GM18519 (cell line): Measurements from ENCODE around the gene GPC4.
"Not testable (repeated sequence)": the region's sequence is repeated elsewhere in the genome, so short reads cannot be mapped to it uniquely, and the experiment has no call there.

Source experiments
- ATAC-seq: cut with Tn5 transposase; IDR thresholded peaks from one replicate; pipeline ENCODE4 v1.9.1; 2021; ENCODE audit warnings: mild to moderate bottlenecking, moderate library complexity; ENCODE audit not compliant: unreplicated experiment, low FRiP score

The GPC4 gene

GRCh38 chrX:133370696-133371275 is 44.5 kb downstream of the GPC4 start:
- ATAC-seq, result no peak

DNA sequence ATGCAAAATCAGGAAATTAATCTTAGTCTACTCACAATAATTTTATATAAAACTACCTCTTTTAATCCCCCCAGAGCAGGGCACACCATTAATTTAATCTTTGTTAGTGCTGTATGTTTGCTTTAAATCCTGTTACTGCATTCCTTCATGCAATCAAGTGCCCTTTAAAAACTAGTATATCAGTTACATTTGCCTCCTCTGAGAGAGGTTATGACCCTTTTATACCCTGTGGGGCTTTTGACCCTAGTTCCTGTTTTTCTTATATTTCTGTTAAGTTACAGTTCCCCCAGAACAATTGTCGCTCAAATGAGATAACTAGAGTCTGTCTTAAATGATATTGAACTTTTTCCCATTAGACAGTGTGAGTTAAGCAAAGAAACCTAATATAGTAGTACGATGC is 46.2 kb downstream of the GPC4 start:
- no peak for ATAC-seq

DNA sequence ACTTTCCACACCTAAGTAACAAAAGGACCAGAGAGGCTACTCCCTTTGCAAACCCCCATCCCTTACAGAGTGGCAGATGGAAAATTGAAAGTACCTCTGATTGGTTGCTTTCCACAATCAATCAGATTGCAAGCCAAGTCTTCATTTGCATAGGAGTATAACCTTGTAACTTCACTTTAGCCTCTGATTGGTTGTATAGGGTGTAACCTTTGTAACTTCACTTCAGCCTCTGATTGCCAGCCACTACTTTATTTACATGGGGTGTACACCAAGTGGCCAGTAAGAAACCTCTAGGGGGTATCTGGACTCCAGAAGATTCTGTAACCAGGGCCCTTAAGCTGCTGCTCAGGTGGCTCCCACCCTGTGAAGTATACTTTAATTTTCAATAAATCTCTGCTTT is 48.6 kb downstream of the GPC4 start:
- ATAC-seq, result no peak

DNA sequence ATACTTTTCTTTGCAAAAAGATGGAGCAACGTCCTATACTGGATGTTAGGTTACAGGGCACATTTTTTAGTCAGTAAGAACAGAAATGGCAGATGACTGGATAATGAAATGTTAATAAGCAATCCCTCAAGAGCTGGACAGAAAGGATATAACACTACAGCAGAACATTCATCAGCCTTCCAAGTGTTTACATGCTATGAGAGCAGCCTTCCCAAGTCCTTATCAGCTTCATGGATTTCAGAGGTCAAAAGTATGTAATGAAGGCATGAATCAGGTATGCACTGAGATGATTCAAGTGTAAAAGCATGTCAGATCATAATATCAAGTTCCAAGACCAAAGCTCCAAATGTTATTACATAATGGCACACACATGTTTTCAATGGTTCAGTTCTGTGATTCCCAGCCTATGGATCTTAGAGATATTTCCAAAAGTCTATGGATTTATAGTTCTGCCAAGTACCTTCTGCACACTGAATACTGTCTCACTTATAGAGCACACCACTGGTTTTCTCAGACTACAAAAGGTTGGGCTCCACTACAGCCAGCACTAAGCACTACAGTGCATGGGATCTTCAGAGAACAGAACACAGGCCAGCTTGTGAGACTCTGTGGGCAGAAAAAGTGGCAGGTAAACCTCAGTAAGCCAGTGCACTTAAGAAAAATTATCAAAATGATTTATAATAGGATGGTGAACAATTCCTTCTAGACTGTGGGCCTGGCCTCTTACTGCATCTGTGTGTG is 49.2 kb downstream of the GPC4 start:
- ATAC-seq, result no peak

DNA sequence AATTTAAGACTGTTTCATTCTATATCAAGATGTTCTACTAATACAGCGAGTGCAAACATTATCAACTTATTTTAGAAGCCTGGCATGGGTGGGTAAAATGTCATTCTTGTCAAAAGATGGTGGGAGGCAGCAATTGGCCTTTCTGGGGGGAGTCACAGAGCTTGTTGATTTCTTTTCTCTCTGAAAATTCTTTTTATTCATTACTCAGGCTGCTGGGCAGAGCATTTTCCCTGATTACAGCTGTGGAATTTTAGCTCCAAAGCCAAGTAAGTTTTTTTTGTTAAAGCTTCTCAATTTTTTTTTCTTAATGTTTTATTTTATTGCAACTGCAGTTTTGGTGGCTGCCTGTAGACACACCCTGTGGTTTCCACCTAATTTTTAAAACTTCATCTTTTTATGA is 50.4 kb downstream of the GPC4 start:
- ATAC-seq, result no peak

DNA sequence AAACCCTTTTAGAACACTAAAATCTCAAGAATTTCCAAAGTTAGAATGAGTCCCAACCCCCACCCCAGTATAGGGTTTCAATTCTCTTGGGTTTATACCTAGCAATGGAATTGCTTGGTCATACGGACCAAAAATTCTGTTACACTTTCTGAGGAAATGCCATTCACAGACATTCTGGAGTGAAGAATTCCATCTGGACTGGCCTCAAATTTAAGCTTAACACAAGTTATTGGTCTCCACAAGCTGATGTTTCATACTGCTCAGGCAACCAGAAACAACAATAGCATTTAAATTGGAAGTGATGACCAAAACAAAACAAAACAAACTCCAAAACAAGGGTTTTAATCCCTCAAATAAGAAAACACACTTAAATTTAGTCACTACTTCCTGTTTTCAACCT is 51.1 kb downstream of the GPC4 start:
- no peak for ATAC-seq

GRCh38 chrX:133362538-133362937 is 52.8 kb downstream of the GPC4 start:
- ATAC-seq, result no peak

DNA sequence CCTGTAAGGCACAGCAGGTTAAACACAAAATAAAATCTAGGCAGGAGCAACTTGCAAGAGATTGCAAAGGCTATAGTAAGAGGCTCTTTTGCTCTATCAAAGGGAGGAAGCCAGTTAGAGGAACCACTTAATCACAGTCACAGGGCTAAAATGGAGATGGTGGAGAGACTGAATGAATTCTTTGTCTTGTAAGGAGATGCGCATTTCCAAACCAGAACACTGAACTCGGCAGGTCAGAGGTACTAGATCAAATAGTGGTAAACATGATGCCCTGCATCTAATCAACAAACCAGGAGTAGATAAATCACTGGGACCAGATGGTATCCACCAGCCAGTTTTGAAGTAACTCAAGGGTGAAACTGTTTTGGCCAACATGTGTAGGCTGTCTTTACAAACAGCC is 55.8 kb downstream of the GPC4 start:
- no peak for ATAC-seq

- no peak for ATAC-seq
These were observed 62.1 kb downstream of the GPC4 start for GRCh38 chrX:133353233-133353632.

DNA sequence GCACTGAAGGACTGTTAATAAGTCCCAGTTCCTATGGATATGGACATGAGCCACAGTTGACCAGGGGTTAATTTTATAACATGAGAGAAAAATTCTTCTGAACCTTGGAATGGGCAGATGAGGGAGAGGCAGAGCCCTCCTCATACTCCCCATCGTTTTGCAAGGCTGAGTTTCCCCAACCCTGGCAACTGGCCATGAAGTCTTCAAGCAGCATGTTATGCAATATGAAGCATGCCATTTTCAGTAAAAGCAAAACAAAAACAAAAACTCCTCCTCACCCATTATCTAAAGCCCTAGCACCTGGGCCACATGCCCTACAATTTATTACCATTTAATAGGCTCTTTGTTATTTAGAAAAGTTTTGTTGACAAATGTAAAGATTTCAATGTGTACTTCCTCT is 64.5 kb downstream of the GPC4 start:
- no peak for ATAC-seq

DNA sequence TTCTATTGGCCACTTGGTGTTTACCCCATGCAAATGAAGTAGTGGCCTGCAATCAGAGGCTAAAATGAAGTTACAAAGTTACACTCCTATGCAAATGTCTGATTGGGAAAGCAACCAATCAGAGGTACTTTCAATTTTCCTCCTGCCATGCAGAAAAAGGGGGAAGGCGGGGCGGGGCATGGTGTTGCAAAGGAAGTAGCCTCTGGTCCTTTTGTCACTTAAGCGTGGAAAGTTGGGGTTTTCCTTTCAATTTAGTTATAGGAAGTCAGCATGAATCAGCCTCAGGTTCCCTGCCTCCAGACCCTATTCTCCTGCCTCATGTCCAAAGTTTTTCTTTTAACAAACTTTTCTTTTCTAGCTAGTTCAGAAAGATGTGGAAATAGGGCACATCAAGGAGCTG is 69.3 kb downstream of the GPC4 start:
- no peak for ATAC-seq

DNA sequence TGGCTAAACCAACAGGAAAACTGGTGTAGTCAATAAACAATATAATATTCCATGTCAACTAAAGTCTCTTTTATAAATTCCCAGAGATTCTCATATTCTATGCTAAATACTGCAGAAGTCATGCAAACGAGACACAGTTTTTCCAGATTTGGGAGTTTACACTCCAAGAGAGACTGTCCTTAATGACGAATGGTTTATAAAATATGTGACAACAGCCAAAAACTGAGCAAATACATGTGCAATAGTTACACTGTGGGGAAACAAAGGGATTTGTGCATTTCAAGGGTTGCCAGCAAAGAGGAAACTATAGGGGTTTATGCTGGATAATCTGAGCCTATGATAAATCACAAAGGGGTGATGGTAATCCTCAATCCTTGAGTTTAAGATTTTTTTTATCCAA is 75.7 kb downstream of the GPC4 start:
- no peak for ATAC-seq

GRCh38 chrX:133337250-133337649 is 78.0 kb downstream of the GPC4 start:
- no peak for ATAC-seq

DNA sequence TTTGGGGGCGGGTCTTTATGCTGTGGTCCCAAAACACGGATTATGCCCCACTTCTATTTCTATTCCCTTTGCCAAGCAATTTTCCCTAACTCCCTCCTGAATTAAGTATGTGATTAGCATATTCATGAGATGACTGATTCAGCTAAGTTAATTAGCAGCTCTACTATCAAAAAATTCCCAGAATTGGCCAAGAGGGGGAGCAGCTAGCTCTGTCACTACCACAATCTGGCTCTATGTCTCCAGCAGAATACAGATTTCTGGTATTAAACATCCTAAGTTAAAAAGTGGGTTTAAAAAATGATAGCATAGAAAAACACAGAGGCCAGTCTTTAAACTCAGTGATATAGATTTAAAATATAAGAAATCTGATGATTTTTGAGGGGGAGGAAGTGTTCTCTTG is 80.3 kb downstream of the GPC4 start:
- no peak for ATAC-seq

DNA sequence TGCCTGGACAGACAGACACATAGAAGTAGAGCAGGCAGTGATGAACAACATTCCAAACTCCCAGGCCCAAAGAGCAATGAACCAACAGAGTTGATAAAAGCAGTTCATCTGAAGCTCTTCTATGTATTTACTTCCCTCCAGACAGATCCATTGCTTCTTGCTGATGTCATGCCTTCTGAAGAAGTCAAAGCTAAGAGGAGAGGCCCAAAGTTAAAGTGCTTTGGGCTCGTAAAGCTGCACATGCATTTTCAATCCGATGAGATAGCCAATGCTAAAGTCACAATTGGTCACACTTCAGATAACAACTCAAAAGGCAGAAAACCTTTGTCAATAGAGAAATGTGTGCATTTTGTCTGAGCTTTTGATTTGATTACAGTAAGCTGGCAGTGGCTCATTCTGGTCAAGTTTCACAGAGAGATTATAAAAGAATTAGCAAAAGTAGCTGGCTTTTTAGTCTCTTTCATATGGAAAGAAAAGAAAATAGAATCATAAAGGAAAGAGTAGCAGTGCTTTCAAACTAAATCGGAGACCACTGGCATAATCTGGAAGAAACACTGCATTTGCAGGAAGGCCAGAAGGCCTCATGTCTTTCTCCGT is 82.0 kb downstream of the GPC4 start:
- ATAC-seq, result no peak

GRCh38 chrX:133332737-133333136 is 82.6 kb downstream of the GPC4 start:
- ATAC-seq, result no peak

DNA sequence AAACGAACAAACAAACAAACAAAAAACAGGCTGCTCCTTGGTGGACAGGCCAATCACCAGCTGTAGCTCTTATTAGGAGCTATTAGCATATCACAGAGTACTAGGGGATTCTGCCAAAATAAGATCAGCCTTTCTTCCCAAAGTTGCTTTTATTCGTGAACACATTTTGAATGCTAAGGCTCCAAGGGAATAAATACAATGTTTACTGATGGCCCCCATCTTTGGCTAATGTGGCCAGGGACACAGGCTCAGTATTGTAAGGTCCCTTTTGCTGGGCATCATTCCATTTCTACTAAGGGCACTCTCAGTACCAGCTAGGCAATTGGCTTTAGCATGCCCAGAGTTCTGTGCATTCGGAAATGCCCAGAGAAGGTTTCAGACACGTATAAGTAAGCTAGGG is 84.3 kb downstream of the GPC4 start:
- no peak for ATAC-seq

- no peak for ATAC-seq
These were observed 89.9 kb downstream of the GPC4 start for GRCh38 chrX:133325422-133325821.

GRCh38 chrX:133323431-133323830 is 91.9 kb downstream of the GPC4 start:
- no peak for ATAC-seq

DNA sequence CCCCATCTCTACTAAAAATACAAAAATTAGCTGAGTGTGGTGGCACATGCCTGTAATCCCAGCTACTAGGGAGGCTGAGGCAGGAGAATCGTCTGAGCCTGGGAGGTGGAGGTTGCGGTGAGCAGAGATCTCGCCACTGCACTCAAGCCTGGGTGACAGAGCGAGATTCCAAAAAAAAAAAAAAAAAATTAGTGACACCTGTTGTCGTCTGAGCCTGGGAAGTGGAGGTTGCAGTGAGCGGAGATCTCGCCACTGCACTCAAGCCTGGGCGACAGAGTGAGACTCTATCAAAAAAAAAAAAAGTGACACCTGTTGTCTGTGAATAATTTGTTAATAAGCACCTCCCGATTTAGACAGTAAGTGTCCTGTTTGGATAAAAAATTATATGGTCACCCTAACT is 93.0 kb downstream of the GPC4 start:
- ATAC-seq, result not testable (repeated sequence)

DNA sequence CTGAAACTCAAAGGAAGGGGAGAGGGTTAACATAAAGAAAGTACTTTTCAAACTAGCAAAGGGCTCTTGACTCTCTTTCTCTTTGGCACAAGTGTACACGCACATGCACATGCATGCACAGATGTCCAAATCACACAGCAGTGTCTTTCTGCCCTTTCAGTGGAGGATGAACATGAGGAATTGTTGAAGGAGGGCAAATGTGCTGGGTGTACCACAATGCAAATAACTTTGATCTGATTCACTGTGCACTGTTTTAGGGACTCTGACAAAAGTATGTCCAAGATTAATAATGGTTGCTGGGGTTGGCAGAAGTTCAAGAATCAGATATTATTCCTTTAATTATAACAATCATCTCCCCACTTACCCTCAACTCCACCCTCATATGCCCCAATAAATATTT is 93.8 kb downstream of the GPC4 start:
- no peak for ATAC-seq

DNA sequence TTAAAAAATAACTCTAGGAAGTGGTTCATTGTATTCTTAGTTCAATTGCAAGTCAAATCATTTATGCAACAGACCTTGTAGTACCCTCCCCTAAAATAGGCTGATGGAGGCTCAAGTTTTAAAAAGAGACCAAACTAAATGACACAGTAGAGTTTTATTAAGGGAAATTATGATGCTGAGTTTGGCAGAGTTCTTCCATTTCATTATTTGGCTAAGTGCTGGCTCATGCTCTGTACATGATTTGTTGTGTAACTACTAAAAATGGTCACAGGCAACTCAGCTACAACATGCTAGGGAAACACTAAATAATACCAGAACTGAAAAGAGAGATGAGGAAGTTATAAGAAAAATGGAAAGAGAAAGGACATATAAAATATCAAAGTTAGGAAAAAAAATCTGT is 101.0 kb downstream of the GPC4 start:
- no peak for ATAC-seq
